ENCODE measurements around the gene WDFY2.

The WDFY2 gene

DNA sequence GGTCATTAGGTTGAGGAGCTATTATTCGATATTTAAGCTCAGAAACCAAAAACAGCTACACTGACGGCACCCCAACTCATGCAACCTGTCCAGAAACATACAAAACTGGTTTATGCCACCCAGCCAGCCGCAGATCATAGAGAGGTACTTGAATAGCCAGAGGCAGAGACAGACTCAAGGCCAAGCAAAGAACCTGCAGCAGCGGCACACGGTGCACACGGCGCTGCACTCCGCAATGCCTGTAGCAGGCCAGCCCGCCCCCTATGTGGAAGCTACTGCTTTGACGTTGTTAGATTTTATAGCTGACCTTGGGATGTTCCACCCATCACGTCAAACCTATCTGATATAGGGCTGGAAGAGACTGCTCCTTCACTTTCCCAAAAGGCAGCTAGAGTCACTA, 231.6 kb downstream of the WDFY2 start:
- peaks cover 4% of the 10 kb centered on the region for H3K27me3 Mint-ChIP-seq (ENCODE audit: low read depth)
- H3K36me3 Mint-ChIP-seq (ENCODE audit: low read depth), result no peaks in the 10 kb centered on the region
- H3K9me3 Mint-ChIP-seq, result no peaks in the 10 kb centered on the region
- H3K4me3 Mint-ChIP-seq, result no peak overlapping the region
- no peak overlapping the region for H3K27ac Mint-ChIP-seq
- peaks cover 48% of the 10 kb centered on the region for H3K4me1 Mint-ChIP-seq (ENCODE audit: low read depth)

- H3K4me1 Mint-ChIP-seq (ENCODE audit: low read depth), result peaks cover 52% of the 10 kb centered on the region
- no peak overlapping the region for H3K4me3 Mint-ChIP-seq
- no peaks in the 10 kb centered on the region for H3K9me3 Mint-ChIP-seq
- H3K27me3 Mint-ChIP-seq (ENCODE audit: low read depth), result peaks cover 4% of the 10 kb centered on the region
- H3K27ac Mint-ChIP-seq, result peak overlapping the region; percentile 12
- no peaks in the 10 kb centered on the region for H3K36me3 Mint-ChIP-seq (ENCODE audit: low read depth)
Measured at GRCh38 chr13:51816604-51817249, 232.5 kb downstream of the WDFY2 start.
